ENCODE data around the gene PTRH1.

DNA sequence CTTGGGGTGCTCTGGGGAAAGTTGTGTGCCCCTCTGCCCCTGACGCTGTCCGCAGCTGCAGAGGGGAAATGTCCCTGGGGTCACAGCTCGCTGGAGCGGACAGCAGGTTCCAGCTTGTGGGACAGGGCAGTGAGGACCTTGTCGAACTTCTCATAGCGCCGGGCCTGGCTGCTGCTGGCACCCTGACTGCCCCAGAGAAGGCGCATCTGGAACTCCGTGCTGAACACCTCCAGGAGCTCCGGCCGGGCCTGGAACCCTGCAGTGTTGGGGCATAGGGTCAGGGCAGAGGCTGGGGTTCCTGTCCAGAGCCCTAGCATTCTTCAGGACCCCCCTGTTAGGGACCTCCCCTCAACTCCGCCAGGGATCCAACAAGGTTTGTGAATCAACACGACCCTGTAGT is 23.2 kb upstream of the PTRH1 start:
- TF ChIP-seq, protein P1, sequence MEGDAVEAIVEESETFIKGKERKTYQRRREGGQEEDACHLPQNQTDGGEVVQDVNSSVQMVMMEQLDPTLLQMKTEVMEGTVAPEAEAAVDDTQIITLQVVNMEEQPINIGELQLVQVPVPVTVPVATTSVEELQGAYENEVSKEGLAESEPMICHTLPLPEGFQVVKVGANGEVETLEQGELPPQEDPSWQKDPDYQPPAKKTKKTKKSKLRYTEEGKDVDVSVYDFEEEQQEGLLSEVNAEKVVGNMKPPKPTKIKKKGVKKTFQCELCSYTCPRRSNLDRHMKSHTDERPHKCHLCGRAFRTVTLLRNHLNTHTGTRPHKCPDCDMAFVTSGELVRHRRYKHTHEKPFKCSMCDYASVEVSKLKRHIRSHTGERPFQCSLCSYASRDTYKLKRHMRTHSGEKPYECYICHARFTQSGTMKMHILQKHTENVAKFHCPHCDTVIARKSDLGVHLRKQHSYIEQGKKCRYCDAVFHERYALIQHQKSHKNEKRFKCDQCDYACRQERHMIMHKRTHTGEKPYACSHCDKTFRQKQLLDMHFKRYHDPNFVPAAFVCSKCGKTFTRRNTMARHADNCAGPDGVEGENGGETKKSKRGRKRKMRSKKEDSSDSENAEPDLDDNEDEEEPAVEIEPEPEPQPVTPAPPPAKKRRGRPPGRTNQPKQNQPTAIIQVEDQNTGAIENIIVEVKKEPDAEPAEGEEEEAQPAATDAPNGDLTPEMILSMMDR (IDR thresholded peaks at IDR 0.05), result no peak
- no peak for TF ChIP-seq POLR2A (IDR thresholded peaks at IDR 0.05)

All from adrenal gland (tissue), 5 donors.